RWPE2 (cell line): Measurements from ENCODE around the gene SMO.
A peak's percentile ranks its signal among the peaks of the same experiment; 100 is the strongest.

Source experiments
- ATAC-seq: fragments of 200-7000 bp; cut with Tn5 transposase; 3 replicates; pipeline ENCODE4 v1.9.1; 2021; ENCODE audit warnings: low read depth
- DNase-seq: peaks from one replicate; pipeline ENCODE4 v3.0.0-alpha.2; 2020; ENCODE audit warnings: low spot score
- H3K27ac ChIP-seq: fragments of 450-650 bp; 2 replicates; pipeline ENCODE4 v1.5.1; 2017; ENCODE audit warnings: mild to moderate bottlenecking; ENCODE audit not compliant: poor library complexity, severe bottlenecking
- H3K27me3 ChIP-seq: fragments of 250-450 bp; sonication (Bioruptor Pico); 2 replicates; pipeline ENCODE4 v1.5.1; 2021; ENCODE audit warnings: mild to moderate bottlenecking, moderate library complexity; ENCODE audit not compliant: insufficient read depth, poor library complexity, severe bottlenecking
- H3K36me3 ChIP-seq: fragments of 250-450 bp; sonication (Bioruptor Pico); 2 replicates; pipeline ENCODE4 v1.5.1; 2020; ENCODE audit warnings: low read depth, mild to moderate bottlenecking, moderate library complexity
- H3K4me1 ChIP-seq: fragments of 250-450 bp; sonication (Bioruptor Pico); 2 replicates; pipeline ENCODE4 v1.5.1; 2021; ENCODE audit warnings: mild to moderate bottlenecking, moderate library complexity; ENCODE audit not compliant: insufficient read depth, poor library complexity, severe bottlenecking
- H3K4me3 ChIP-seq: fragments of 250-450 bp; sonication (Bioruptor Pico); 2 replicates; pipeline ENCODE4 v1.5.1; 2021; ENCODE audit warnings: mild to moderate bottlenecking, moderate library complexity; ENCODE audit not compliant: severe bottlenecking
- H3K9me3 ChIP-seq: fragments of 250-450 bp; sonication (Bioruptor Pico); 2 replicates; pipeline ENCODE4 v1.5.1; 2021; ENCODE audit warnings: mild to moderate bottlenecking, moderate library complexity; ENCODE audit not compliant: severe bottlenecking
- TF ChIP-seq, protein P1 (sequence below): fragments of 450-650 bp; IDR thresholded peaks from one replicate; pipeline ENCODE4 v1.5.1; 2017; ENCODE audit warnings: mild to moderate bottlenecking, moderate library complexity; ENCODE audit not compliant: poor library complexity, severe bottlenecking

The SMO gene

DNA sequence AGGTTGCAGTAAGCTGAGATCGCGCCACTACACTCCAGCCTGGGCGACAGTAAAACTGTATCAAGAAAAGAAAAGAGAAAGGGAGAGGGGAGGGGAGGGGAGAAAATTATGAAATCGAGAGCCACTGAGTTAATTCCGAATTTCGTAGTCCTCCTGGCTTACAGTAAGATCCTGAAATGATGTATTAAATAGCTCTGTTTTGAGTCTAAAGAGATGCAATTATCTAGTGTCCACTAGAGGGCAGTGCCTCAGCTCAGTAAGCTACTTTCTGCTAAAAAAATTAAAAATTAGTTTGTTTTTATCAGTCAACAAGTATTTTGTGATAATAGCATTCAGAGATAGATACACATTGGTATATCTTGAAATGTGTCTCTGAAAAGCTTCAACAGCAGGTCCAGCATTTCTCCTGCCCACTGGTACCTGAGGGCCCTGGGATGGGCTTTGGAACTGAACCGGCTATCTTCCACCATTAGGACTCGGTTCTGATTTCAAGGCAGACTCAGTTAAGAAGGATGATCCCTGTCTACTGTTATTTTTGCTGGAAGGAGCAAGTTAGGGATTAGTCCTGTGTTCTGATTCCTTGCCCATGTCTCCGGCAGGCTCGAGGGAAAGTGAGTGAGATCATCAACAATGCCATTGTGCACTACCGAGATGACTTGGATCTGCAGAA lies 24.4 kb upstream of the SMO start:
- DNase-seq: no peak
- H3K9me3 ChIP-seq: no peaks in the 10 kb centered on the region

DNA sequence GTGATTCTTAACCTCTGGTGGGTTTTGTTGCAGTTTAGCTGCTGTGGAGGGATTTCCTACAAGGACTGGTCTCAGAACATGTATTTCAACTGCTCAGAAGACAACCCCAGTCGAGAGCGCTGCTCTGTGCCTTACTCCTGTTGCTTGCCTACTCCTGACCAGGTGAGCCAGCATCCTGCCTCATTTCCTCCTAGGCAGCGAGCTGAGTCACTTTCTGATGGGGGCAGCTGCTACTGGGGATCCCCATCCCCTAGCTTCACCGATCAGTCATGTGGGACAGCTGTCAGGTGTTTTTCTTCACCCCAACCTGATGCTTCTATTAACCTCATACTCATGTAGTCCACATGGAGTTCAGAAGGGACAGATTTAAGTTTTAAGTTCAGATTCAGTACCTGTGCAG lies 21.7 kb upstream of the SMO start:
- TF ChIP-seq, protein P1, sequence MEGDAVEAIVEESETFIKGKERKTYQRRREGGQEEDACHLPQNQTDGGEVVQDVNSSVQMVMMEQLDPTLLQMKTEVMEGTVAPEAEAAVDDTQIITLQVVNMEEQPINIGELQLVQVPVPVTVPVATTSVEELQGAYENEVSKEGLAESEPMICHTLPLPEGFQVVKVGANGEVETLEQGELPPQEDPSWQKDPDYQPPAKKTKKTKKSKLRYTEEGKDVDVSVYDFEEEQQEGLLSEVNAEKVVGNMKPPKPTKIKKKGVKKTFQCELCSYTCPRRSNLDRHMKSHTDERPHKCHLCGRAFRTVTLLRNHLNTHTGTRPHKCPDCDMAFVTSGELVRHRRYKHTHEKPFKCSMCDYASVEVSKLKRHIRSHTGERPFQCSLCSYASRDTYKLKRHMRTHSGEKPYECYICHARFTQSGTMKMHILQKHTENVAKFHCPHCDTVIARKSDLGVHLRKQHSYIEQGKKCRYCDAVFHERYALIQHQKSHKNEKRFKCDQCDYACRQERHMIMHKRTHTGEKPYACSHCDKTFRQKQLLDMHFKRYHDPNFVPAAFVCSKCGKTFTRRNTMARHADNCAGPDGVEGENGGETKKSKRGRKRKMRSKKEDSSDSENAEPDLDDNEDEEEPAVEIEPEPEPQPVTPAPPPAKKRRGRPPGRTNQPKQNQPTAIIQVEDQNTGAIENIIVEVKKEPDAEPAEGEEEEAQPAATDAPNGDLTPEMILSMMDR: no peak
- no peak overlapping the region for H3K4me3 ChIP-seq
- H3K27ac ChIP-seq: no peak overlapping the region
- DNase-seq (no peak), ATAC-seq (no peak)
- H3K4me1 ChIP-seq: no peaks in the 10 kb centered on the region
- no peaks in the 10 kb centered on the region for H3K36me3 ChIP-seq
- no peaks in the 10 kb centered on the region for H3K27me3 ChIP-seq
- H3K9me3 ChIP-seq: no peaks in the 10 kb centered on the region

More for the DNA sequence above, 24.4 kb upstream of the SMO start:
- H3K36me3 ChIP-seq: no peaks in the 10 kb centered on the region
- no peak overlapping the region for H3K27ac ChIP-seq
- no peaks in the 10 kb centered on the region for H3K27me3 ChIP-seq
- H3K4me3 ChIP-seq: no peak overlapping the region
- H3K4me1 ChIP-seq: no peaks in the 10 kb centered on the region
- TF ChIP-seq, protein P1: peak; percentile 93
- ATAC-seq: no peak

DNA sequence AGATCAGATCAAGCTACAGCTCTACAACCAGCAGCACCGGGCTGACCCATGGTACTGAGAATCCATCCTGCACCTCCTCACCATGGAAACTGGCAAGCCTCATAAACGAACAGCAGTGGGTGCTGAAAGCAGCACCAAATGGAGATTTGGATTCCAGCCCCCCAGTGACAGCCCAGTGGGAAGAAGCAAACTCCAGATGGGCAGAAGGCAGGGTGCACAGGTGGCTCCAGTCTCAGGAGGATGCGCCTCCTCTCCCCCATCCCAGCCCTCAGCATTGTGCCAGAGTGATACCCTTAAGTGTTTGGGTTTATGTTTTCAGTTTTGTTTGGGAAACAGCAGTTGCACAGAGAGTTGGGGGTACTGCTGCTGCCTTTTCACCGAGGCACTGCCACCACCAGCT lies 20.6 kb upstream of the SMO start:
- no peak overlapping the region for H3K27ac ChIP-seq
- no peak overlapping the region for H3K4me3 ChIP-seq
- DNase-seq: no peak

DNA sequence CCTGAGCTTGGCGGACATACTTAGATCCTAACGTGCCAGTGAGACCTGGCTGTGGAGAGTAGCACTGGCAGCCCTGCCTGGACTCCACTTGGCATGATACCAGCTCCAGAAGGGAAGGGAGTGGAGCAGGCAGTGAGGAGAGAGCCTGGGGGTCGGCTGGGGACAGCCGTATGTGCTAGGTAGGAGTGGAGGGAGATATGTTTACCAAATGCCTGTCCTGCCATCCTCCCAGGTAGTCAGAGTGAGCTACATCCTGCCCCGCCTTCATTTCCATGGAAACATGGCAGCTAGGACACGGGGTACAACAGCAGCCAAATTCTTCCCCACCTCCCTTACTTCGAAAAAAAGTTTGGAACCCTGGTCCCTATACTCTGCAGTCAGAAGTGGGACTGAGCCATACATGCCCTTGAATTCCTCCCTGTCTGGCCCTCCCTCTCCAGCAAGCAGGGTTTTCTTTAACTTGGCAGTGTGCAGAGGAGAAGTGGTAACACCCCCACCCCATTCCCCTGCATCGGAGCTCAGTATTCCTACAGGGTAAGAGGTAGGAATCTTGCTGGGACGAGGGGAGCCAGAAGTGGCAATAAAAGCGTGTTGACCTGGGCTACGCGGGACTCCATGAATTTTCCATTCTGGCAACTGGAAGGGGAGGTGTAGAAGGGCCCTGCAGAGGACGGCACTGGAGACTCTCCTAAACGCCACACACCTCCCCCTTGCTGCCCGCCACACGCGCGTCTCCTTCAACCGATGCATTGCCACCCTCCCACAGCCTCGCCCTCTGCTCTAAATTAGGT lies 20.0 kb upstream of the SMO start:
- TF ChIP-seq, protein P1: no peak
- H3K4me3 ChIP-seq: peak overlapping the region; percentile 26
- H3K4me1 ChIP-seq: no peaks in the 10 kb centered on the region
- DNase-seq (no peak), ATAC-seq (peak; percentile 63)
- no peak overlapping the region for H3K27ac ChIP-seq
- no peaks in the 10 kb centered on the region for H3K9me3 ChIP-seq
- no peaks in the 10 kb centered on the region for H3K27me3 ChIP-seq
- H3K36me3 ChIP-seq: no peaks in the 10 kb centered on the region

More for the DNA sequence above, 20.6 kb upstream of the SMO start:
- TF ChIP-seq, protein P1: no peak
- no peaks in the 10 kb centered on the region for H3K27me3 ChIP-seq
- no peaks in the 10 kb centered on the region for H3K9me3 ChIP-seq
- H3K4me1 ChIP-seq: no peaks in the 10 kb centered on the region
- ATAC-seq: no peak
- H3K36me3 ChIP-seq: no peaks in the 10 kb centered on the region
